ENCODE results near the gene HNRNPA3. TPM values are rescaled to one million over a fixed set of nuclear protein-coding genes. Genes with fewer than 3 reads are reported as not detected.
A peak's percentile ranks its signal among the peaks of the same experiment; 100 is the strongest.

Gene HNRNPA3
- total and polyA plus RNA-seq, 2 of the 13 experiments (the other 11 are each of a cell fraction or from before 2014, with no cell fraction given) = 73.3 to 97.7 TPM

- POLR2A ChIA-PET = interaction anchor here (0.7 to 1.2 kb wide), 3 partner anchors 9 to 31 kb away, joined by 3 to 5 read pairs (median 3); partner anchors contain the start of gene HNRNPA3
- ATAC-seq = peak; percentile 91
- CTCF ChIA-PET (ENCODE audit: low intra/inter-chr PET ratio, low total read pairs) = no interaction called here
Measured at GRCh38 chr2:177195194-177195593, 17.4 kb upstream of the HNRNPA3 start.

More at GRCh38 chr2:177195194-177195593, 17.4 kb upstream of the HNRNPA3 start:
- Histone ChIP-seq H3K27me3 (ENCODE audit: control insufficient read depth in 1 of 2, insufficient read depth in 2 of 2, low read length in 2 of 2) (no peaks in the 10 kb centered on the region), H3K4me3 (replicated peaks in 1 of 3; ENCODE audit: insufficient read depth in 1 of 3, low read depth in 2 of 3, low read length in 3 of 3) (no peak overlapping the region), H3K9me3 (ENCODE audit: low read length) (no peaks in the 10 kb centered on the region), H3K79me2 (ENCODE audit: insufficient read depth, low read length) (no peaks in the 10 kb centered on the region), H3K27ac (ENCODE audit: extremely low read length, insufficient read depth, low read length) (no peak overlapping the region), H4K20me1 (ENCODE audit: insufficient read depth, low read length) (no peaks in the 10 kb centered on the region), H3K9ac (ENCODE audit: insufficient read depth, low read depth, low read length) (no peak overlapping the region), H2AFZ (ENCODE audit: low read length) (no peak overlapping the region), H3K4me2 (ENCODE audit: low read depth, low read length) (no peak overlapping the region), H3K36me3 (replicated peaks in 1 of 2; ENCODE audit: control insufficient read depth in 1 of 2, insufficient read depth in 2 of 2, low read length in 2 of 2) (no peaks in the 10 kb centered on the region), H3K4me1 (ENCODE audit: insufficient read depth, low read length) (peaks cover 3% of the 10 kb centered on the region)
- BruUV-seq (replicated peaks) = no TSS peak
- peak; percentile 45 for TF ChIP-seq STAG1 (CRISPR knock-in tag; IDR thresholded peaks at IDR 0.05)
- peak; percentile 45 for TF ChIP-seq CTCF (CRISPR knock-in tag; IDR thresholded peaks at IDR 0.05)
- TF ChIP-seq ZFX (CRISPR knock-in tag; IDR thresholded peaks at IDR 0.05; ENCODE audit: low read depth) = no peak
- no peak for TF ChIP-seq TFDP2 (CRISPR knock-in tag; IDR thresholded peaks at IDR 0.05)
- TF ChIP-seq NR2F6 (IDR thresholded peaks at IDR 0.05) = no peak
- TF ChIP-seq NR2F6 (CRISPR knock-in tag; IDR thresholded peaks at IDR 0.05) = no peak
- no peak for TF ChIP-seq GTF2F1 (IDR thresholded peaks at IDR 0.05; ENCODE audit: low read length)
- FAIRE-seq (no peak), DNase-seq (ENCODE audit: low spot score) (no peak)
- WGBS (ENCODE audit: low lambda C conversion rate) = 46% methylated on average over 1 of the region's 1 CpG
- in situ Hi-C loops (cut with HindIII; ENCODE audit: extremely low pct_ligation_motif_present, low pct_unique_long_range_greater_than_20kb) = no loop called here
- intact Hi-C loops (cut with micrococcal nuclease; ENCODE audit: unreplicated experiment) = no loop called here

All from HepG2 (cell line).